GM10847 (cell line): Measurements from ENCODE around the gene SORCS2.

Source experiments
- POLR2A ChIP-seq: IDR thresholded peaks from 2 replicates; pipeline ENCODE4 v1.6.1; 2011; ENCODE audit not compliant: insufficient read length; ENCODE audit errors: extremely low read depth

SORCS2 gene

GRCh38 chr4:7282786-7283440 lies 90.6 kb downstream of the SORCS2 start:
- no peak for TF ChIP-seq POLR2A

- no peak for TF ChIP-seq POLR2A
Observed at GRCh38 chr4:7285244-7286094, 93.1 kb downstream of the SORCS2 start.

GRCh38 chr4:7286170-7286569 lies 93.8 kb downstream of the SORCS2 start:
- TF ChIP-seq POLR2A, result no peak

GRCh38 chr4:7286798-7287197 lies 94.5 kb downstream of the SORCS2 start:
- no peak for TF ChIP-seq POLR2A

GRCh38 chr4:7287274-7287917 lies 95.1 kb downstream of the SORCS2 start:
- TF ChIP-seq POLR2A, result no peak

GRCh38 chr4:7287918-7288280 lies 95.6 kb downstream of the SORCS2 start:
- no peak for TF ChIP-seq POLR2A

- no peak for TF ChIP-seq POLR2A
Observed at GRCh38 chr4:7288751-7289523, 96.6 kb downstream of the SORCS2 start.

- TF ChIP-seq POLR2A, result no peak
Observed at GRCh38 chr4:7289589-7289988, 97.3 kb downstream of the SORCS2 start.

- no peak for TF ChIP-seq POLR2A
Observed at GRCh38 chr4:7291372-7292114, 99.2 kb downstream of the SORCS2 start.

- TF ChIP-seq POLR2A, result no peak
Observed at GRCh38 chr4:7293703-7294102, 101.4 kb downstream of the SORCS2 start.

GRCh38 chr4:7294176-7294756 lies 101.9 kb downstream of the SORCS2 start:
- no peak for TF ChIP-seq POLR2A

GRCh38 chr4:7295197-7295910 lies 103.0 kb downstream of the SORCS2 start:
- no peak for TF ChIP-seq POLR2A

- no peak for TF ChIP-seq POLR2A
Observed at GRCh38 chr4:7295911-7296660, 103.7 kb downstream of the SORCS2 start.

- TF ChIP-seq POLR2A, result no peak
Observed at GRCh38 chr4:7296661-7297335, 104.5 kb downstream of the SORCS2 start.
